HTERT RPE-1 (cell line): ENCODE measurements around the gene DGKD.

ENCODE experiments used
- in situ Hi-C: fragments of 300-500 bp; cut with MboI; formaldehyde crosslinking; loops from 4 replicates; pipeline ENCODE4 v1.14.3; 2020; ENCODE audit warnings: low sequenced_read_pairs

Gene DGKD

GRCh38 chr2:233441161-233442027 lies 87.1 kb downstream of the DGKD start:
- in situ Hi-C loops, result no loop called here

- in situ Hi-C loops, result no loop called here
These were observed 87.7 kb downstream of the DGKD start for GRCh38 chr2:233442028-233442310.

GRCh38 chr2:233443511-233444183 lies 89.4 kb downstream of the DGKD start:
- in situ Hi-C loops, result no loop called here

- in situ Hi-C loops, result no loop called here
These were observed 90.2 kb downstream of the DGKD start for GRCh38 chr2:233444501-233444900.

- in situ Hi-C loops, result no loop called here
These were observed 91.0 kb downstream of the DGKD start for GRCh38 chr2:233445152-233445830.

GRCh38 chr2:233446121-233446520 lies 91.8 kb downstream of the DGKD start:
- in situ Hi-C loops, result no loop called here

- in situ Hi-C loops, result no loop called here
These were observed 92.5 kb downstream of the DGKD start for GRCh38 chr2:233446606-233447305.

GRCh38 chr2:233447506-233448219 lies 93.4 kb downstream of the DGKD start:
- in situ Hi-C loops, result no loop called here

GRCh38 chr2:233448220-233448559 lies 93.9 kb downstream of the DGKD start:
- in situ Hi-C loops, result no loop called here

- in situ Hi-C loops, result no loop called here
These were observed 94.3 kb downstream of the DGKD start for GRCh38 chr2:233448575-233448974.

GRCh38 chr2:233449081-233449901 lies 95.0 kb downstream of the DGKD start:
- in situ Hi-C loops, result no loop called here

- in situ Hi-C loops, result no loop called here
These were observed 95.9 kb downstream of the DGKD start for GRCh38 chr2:233449921-233450863.

- in situ Hi-C loops, result no loop called here
These were observed 96.7 kb downstream of the DGKD start for GRCh38 chr2:233450864-233451575.

GRCh38 chr2:233451950-233452349 lies 97.7 kb downstream of the DGKD start:
- in situ Hi-C loops, result no loop called here

- in situ Hi-C loops, result no loop called here
These were observed 99.0 kb downstream of the DGKD start for GRCh38 chr2:233453111-233453915.

GRCh38 chr2:233453916-233454315 lies 99.6 kb downstream of the DGKD start:
- in situ Hi-C loops, result no loop called here

- in situ Hi-C loops, result no loop called here
These were observed 100.7 kb downstream of the DGKD start for GRCh38 chr2:233455006-233455405.
